Left kidney (tissue), 2 donors: ENCODE results near the gene HEATR5A. TPM values are rescaled to one million over a fixed set of nuclear protein-coding genes. Genes with fewer than 3 reads are reported as not detected.
"Not testable (repeated sequence)": the region's sequence is repeated elsewhere in the genome, so short reads cannot be mapped to it uniquely, and the experiment has no call there.

ENCODE experiments used
- DNase-seq: peaks from one replicate; pipeline ENCODE4 v3.0.0-alpha.2; 2013
- polyA plus RNA-seq: library from polyadenylated mRNA; unstranded; fragments of 120-200 nt; gene quantifications from one replicate; pipeline ENCODE4 v1.2.1, GENCODE V29; 2013; ENCODE audit not compliant: insufficient read length

Gene HEATR5A
- polyA plus RNA-seq, 1 donor: 19.9 TPM

DNA sequence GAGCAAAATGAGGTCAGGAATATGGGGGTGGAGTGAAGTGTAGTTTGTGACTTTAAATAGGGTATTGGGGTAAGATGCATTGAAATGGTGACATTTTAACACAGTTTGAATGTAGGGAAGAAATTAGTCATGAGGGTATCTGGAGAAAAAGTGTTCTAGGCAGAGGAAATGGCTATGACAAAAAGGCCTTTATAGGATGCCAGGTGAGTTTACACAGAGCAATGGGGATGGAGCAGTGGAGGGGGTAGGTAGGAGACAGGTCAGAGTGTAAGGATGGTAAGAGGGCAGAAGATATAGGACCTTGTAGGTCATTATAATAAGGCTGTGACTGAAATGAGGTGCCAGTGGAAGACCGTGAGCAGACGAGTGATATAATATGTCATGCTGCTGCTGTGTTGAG is 30.4 kb downstream of the HEATR5A start:
- no peak for DNase-seq

DNA sequence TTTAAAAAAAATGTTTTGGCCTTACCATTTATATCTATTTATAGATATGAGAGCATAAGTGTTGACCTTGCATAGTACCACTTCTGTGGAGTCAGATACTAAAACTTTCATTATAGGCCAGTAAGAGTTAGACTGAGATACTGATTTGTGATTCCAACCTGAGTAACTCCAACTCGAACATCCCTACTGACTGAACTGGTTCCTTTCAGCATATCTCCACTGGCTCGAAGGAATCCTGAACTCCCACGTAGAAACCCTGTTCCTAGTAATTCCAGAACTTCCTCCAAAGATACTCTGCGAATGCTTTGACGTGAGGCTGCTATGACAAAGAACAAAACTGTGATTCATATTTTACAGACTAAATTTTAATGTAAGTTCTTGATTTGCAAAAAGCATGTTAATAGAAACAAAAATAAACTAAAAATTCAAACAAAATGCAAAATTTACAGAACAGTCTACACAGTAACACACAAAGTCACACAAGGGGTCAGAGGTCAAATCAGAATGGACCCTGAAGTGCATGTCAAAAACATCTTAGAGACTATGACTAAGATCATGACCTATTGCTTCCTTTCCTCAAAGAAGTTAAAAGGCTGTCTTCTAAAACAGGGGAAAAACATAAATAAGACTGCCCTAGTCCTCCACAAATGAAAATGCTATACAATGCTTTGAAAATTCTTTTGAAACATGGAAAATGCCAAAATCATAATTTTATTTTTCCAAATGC is 31.5 kb downstream of the HEATR5A start:
- no peak for DNase-seq

DNA sequence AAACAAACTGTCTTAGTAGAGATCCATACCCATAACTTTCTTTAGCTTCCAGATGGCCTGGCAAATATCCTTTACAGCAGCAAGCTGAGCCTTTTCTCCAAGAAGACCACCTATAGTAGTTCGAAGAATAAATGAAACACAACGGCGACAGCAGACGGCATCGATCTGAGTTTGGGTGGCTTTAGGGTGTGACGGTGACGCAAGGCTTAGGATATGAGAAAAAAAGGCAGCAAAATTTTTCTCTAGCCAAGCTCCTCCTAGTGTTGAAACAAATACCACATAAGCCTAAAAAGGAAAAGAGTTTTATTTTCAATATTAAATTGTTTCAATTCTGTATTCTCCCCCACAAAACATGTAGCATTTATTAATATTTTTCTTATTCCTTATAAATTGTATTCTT is 33.3 kb downstream of the HEATR5A start:
- DNase-seq: no peak

DNA sequence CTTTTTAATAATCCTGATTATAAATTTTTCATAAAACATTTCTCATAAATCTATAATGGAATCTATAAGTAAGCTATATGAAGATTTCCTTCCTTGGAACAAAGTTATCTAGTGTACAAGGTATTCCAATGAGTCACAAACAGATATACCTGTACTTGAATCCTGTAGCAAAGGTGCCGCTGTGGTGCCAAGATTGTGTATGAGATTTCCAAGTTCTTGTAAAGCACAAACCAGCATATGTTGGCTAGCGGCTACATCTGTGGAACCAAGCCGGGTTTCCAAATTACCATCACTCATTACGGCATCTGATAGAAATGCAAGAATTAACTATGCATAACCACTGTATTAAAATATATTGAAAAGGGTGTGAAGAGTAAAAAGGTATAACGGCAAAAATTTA is 34.1 kb downstream of the HEATR5A start:
- DNase-seq: no peak

DNA sequence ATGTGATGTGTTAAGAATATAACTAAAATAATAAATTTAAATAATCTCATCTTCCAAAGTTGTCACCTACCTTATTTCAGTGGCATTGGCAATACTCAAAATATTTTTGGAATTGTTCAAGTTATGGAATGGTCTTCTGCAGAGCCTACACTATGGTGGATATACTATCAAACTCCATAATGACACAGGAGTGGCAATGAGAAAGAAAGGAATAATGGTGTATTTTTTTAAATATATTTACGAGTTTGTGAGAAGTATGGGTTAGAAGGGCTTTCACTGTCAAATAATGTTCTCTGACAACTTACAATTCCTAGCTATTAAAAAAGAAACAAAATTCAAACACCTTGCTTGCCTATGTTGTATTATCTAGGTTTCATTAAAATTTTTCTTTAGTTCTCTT is 38.1 kb downstream of the HEATR5A start:
- DNase-seq: no peak

DNA sequence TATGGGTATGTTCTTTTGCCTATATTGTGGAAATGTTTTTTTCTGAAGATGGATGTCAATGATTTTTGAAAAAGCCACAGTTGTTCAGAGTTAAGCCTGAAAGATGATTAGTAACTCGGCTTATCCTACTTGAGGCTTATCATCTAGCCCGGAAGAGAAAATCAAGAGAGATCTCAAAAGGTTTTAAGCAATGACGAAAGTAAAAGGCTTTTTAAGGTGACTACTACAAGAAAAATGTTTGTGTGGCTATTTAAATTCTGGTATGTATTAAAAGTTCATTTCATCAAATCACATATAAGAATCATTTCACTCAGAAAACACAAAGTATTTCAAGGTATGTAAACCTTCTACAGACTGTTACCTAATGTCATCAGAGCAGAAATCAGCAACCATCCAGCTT is 40.2 kb downstream of the HEATR5A start:
- DNase-seq: no peak

DNA sequence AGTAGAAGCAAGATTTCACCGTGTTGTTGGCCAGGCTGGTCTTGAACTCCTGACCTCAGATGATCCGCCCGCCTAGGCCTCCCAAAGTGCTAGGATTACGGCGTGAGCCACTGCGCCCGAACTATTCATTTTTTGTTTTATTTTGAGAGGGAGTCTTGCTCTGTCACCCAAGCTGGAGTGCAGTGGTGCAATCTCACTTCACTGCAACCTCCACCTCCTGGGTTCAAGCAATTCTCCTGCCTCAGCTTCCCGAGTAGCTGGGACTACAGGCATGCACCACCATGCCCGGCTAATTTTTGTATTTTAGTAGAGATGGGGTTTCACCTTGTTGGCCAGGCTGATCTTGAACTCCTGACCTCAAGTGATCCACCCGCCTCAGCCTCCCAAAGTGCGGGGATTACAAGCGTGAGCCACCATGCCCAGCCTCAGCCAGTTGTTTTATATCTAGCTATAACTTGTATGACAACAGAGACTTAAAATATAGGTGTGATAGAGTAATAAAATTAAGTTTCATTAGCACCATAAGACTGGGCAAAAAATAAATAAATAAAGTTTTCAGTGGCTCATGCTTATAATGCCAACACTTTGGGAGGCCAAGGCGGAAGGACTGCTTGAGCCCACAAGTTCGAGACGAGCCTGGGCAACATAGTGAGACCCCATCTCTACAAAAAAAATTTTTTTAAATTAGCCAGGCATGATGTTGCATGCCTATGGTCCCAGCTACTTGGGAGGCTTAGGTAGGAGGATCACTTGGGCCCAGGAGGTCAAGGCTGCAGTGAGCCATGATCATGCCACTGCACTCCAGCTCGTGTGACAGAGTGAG is 41.0 kb downstream of the HEATR5A start:
- DNase-seq: not testable (repeated sequence)

DNA sequence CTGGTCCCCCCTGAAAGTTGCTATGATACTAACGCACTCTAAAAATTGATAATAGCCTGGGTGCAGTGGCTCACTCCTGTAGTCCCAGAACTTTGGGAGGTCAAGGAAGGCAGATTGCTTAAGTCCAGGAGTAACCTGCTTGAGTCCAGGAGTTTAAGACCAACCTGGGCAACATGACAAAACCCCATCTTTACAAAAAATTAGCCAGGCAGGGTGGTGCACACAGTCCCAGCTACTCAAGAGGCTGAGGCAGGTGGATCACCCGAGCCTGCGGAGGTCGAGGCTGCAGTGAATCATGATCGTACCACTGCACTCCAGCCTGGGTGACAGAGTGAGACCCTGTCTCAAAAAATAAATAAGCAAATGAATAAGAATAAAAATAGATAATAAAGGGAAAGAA is 42.9 kb downstream of the HEATR5A start:
- no peak for DNase-seq

DNA sequence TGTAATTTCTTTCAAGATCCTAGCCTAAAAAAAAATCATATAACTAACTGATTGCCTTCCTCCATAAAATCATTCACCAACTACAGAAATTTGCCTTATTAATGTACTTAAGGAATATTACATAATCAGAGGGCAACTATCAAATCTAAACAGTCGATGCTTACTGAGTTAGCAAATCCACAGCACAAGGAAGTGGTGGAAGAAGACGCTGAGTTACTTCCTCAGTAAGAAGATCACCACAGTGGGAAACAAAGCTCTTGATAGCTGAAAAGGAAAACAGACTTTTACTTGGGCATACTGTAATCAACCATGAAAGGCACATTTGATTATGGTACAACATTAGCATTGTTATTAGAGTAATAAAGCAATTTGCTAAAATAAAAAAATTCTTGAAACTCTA is 48.7 kb downstream of the HEATR5A start:
- no peak for DNase-seq

DNA sequence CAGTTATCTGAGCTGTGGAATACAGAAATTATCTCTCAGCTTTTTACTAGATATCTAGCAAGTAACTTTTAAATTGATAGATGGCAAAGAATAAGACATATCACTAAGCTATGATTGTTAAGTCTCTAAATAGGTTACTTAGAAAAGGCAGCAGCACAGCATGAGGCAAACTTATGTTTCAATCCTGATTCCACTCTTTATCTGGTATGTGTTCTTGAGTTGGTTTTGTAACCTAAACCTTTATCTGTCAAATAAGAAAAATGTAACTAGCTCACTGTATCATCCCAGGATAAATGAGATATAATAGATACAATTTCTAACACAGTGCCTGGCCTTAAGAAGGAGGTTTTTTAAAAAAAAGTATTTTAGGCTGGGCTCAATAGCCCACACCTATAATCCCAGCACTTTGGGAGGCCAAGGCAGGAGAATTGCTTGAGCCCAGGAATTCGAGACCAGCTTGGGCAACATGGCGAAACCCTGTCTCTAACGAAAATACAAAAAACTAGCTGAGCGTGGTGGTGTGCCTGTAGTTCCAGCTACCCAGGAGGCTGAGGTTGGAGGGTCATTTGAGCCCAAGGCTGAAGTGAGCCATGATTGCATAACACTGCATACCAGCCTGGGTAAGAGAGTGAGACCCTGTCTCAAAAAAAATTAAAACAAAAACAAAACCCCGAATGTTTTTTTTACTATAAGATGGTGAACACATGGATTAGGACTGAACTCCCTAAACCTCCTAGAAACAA is 56.8 kb downstream of the HEATR5A start:
- DNase-seq: no peak

DNA sequence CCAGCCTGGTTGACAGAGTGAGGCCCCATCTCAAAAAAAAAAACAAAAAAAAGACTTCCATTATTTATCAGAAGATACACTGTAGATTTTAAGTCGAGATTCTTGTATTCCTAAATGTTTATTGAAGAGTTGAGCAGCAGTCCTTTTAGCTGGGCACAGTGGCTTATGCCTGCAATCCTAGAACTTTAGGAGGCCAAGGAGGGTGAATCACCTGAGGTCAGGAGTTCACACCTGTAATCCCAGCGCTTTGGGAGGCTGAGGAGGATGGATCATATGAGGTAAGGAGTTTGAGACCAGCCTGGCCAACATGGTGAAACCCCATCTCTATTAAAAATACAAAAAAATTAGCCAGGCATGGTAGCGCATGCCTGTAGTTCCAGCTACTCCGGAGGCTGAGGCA is 57.6 kb downstream of the HEATR5A start:
- DNase-seq: no peak

DNA sequence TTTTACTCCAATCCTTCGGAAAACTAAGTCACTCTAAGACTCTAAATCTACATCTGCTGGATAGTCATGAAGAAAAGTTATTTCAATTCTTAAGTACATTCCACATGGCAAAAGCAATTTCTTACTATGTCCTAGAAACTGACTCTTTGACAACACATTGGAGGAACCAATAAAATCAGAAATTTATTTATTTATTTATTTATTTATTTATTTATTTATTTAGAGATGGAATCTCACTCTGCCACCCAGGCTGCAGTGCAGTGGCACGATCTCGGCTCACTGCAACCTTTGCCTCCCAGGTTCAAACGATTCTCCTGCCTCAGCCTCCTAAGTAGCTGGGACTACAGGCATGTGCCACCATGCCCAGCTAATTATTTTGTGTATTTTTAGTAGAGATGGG is 58.6 kb downstream of the HEATR5A start:
- DNase-seq: not testable (repeated sequence)

DNA sequence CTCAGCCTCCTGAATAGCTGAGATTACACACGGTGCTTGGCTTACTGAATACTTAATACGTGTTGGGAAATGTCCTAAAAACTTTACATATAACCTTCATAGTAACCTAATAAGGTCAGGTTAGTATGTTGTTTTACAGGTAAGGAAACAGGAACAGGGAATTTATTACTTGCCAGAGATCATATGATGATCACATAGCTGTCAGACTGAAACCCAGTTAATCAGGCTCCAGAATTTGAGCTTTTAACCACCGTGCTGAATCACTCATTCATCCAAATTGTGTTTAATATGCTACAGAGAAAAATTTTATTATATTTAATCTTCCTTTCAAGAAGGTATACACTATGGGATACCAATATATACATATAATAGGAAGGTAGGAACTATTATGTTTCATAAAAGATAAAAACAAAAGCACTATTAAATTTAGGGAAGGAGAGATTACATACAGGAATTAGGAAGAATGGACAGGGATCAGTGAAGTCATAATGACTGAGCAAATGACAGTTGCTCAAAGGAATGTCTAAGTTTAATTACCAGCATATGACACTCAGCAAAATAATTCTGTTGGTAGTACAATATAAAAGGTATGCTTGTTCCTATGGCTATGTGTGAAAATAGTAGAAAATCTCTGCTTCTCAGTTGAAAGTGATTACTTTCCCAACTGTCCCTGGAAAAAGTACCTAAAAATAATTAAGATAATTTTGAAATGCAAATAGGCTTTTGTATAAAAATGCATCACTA is 59.3 kb downstream of the HEATR5A start:
- no peak for DNase-seq

DNA sequence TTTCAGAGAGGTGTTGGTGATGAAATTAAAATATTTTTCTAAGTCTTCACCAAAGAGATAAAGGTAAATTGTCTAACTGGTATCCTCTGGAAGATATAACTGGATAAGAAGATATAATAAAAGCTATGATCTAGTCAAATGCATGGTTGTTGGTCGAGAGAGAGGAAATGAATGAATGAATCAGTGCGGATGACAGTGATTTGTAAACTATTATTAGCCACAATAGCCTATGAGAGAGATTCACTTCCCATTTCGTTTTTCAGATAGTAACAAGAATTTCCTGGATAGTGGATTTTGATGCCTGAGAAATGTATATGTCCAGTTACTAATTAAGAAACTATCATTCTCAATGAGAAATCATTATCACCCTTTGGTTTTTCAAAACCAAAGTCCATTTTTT is 63.1 kb downstream of the HEATR5A start:
- no peak for DNase-seq

DNA sequence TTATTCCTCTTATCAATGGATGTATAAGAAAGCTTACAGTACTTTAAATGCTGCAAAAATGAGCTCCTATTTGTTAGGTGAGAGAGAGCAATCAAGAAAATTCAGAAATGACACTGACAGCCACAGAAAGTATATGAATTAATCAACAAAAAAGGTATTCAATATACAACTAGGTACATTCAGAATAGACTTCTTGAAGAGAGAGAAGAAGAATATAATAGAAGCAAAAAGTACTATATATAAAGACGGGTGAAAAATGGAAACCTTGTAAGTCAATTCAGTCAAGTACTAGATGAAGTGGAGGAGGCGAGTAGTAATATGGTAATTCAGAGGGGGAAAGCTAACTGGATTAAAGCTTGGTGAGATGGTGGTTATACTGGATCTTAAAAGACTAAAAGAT is 74.3 kb downstream of the HEATR5A start:
- no peak for DNase-seq

DNA sequence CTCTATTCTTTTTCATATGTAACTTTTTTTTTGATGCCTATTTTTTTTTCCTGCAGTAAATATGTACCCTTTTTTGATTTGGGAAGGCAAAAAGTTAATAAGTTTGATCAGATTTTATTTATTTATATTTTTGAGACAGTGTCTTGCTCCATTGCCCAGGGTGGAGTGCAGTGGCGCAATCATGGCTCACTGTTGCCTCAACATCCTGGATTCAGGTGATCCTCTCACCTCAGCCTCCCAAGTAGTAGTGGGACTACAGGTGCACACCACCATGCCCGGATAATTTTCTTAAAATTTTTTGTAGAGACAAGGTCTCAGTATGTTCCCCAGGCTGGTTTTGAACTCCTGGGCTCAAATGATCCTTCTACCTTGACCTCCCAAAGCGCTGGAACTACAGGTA is 79.1 kb downstream of the HEATR5A start:
- DNase-seq: no peak

DNA sequence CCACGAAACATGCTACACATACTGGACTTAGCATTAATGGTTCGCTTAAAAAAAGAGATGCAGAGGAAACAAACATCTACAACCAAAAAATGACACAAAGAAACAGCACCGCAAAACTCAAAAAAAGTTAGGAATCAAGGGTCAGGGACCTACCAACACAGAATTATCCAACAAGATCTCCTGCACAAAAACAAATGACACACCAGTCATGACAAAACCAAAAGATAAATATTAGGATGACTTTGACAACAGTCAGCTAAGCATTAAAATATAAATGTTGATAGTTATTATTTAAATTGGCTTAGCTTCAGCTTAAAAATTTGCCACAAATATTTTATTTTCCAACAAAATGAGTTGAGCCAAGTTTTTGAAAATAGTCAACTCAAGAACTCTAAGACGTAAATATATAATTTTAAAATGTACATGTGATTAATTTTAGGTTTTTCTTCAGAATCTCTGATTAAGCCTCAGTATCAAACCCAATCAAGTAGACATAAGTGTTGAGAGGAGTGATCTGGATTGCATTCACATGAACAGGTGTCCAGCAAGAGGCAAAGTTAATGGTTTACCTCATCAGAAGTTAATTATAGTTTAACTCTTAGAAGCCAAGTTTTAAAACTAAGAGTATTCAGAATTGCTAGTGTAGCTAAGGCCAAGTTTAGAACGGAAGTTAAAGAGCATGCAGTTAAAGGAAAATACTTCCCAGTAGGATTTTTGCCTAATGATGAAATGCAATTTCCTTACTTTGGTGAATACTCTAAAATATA is 79.9 kb downstream of the HEATR5A start:
- DNase-seq: no peak

DNA sequence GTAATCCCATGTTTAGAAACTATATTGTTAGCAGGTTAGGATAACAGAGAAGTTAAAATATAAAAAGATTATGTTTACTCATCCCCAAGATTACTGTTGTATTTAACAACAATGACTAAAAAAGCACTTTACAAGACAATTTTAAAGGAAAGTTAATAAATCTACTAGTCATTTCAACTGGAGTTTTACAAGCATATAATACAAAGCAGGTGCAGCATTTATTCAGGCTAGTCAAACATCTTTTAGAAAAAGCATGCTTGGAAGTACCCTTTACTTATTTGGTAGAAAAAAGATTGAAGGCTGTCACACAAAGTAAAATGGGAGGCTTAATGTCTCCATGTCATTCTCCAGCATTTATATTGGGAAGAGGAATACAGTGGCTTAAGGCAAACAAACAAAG is 80.6 kb downstream of the HEATR5A start:
- no peak for DNase-seq

DNA sequence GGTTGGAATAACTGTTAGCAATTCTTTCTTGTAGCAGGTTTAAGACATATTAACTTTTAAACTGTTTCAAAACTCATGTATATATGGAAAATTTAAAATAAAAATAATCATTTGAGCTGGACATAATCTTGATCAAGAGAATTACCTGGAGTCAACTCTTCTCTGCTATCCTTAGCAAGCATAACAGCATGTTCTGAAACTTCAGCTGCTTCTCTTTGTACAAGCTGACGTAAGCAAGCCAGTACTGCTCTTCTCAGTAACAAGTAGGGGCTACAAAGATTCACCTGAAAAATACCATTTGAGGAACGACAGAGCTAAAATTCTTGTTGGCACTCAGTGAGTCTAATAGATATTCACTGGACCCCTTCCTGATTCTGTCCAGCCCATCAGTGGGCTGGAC is 83.0 kb downstream of the HEATR5A start:
- no peak for DNase-seq

DNA sequence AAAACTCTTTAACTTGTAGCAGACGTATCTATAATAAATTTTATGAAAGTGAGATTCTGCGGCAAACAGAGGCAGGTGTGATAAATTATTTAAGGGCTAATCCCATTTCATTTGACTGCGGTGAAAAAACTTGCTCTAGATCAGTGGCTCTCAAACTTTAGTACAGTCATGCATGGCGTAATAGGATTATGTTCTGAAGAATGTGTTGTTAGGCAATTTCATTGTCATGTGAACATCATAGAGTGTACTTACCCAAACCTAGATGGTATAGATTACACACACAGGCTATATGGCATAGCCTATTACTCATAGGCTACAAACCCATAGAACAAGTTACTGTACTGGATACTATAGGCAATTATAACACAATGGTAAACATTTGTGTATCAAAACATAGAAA is 83.7 kb downstream of the HEATR5A start:
- DNase-seq: no peak

DNA sequence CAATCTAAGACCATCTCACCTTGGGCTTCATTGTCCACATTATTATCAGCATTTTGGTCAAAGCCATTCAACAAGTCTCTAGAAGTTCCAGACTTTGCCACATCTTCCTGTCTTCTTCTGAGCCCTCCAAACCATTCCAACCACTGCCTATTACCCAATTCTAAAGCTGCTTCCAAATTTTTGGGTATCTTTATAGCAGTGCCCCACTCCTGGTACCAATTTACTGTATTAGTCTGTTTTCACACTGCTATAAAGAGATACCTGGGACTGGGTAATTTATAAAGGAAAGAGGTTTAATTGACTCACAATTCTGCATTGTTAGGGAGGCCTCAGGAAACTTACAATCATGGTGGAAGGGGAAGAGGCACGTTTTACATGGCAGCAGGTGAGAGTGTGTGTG is 89.0 kb downstream of the HEATR5A start:
- DNase-seq: not testable (repeated sequence)
